GM18507 (cell line): ENCODE results near the gene SLC35C1.

Experiments
- DNase-seq: peaks from one replicate; pipeline ENCODE4 v3.0.0; 2011; ENCODE audit warnings: low read depth; ENCODE audit not compliant: insufficient read length; ENCODE audit errors: extremely low spot score
- FAIRE-seq: peaks from 2 replicates; lab custom pipeline; 2011; peaks lifted over from hg19 to GRCh38; lab: Jason Lieb, UNC

Gene SLC35C1

GRCh38 chr11:45779602-45780001 is 25.3 kb upstream of the SLC35C1 start:
- FAIRE-seq (no peak), DNase-seq (no peak)

DNA sequence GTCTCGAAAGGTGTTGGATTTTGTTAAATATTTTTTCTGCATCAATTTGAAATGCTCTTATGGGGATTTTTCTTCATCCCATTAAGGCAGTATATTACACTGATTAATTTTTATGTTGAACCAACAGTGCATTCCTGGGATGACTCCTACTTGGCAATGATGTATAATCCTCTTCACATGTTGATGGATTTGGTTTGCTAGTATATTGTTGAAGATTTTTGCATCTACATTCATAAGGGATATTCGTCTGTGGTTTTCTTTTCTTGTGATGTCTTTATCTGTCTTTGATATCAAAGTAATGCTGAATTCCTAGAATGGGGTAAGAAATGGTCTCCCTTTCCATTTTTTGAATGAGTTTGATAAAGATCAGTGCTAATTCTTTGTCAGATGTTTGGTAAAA is 18.7 kb upstream of the SLC35C1 start:
- FAIRE-seq (no peak), DNase-seq (no peak)

GRCh38 chr11:45788887-45789286 is 16.1 kb upstream of the SLC35C1 start:
- no peak for FAIRE-seq
- DNase-seq, result no peak

DNA sequence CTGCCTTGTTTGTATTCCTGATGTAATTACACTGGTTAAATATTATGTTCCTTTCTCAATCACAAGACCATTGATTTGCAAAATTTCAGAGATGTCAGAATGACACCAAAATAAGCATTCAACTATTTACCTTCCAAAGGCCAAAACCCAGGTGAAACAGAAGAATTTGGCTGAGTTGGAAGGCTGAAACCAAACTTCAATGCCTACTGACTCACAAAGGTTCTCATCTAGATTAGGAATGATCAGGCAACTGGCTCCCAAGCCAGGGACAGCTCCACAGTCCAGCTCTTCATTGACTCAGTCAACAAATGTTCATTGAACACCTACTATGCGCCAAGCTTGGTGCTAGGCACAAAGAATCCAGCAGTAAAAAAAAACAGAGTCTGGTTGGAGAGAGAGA is 13.4 kb upstream of the SLC35C1 start:
- no peak for DNase-seq
- FAIRE-seq, result no peak

DNA sequence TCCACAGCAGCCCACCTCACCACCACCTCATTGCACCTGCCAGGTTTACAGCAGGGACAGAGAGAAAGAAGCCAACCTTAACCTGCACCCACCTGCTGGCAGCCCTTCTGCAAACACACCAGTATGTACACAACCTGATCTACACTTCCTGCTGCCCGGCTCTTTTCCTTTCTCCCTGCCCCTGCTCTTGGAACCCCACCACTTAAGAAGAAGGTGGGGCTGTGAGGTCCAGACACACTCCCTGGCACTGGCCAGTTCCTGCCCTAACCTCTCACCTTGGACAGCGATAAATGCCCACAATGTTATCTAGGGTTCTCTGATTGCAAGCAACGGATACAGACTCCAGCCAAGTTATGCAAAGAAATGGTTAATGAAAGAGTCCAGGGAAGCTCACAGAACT is 10.8 kb upstream of the SLC35C1 start:
- DNase-seq, result no peak
- FAIRE-seq, result no peak

DNA sequence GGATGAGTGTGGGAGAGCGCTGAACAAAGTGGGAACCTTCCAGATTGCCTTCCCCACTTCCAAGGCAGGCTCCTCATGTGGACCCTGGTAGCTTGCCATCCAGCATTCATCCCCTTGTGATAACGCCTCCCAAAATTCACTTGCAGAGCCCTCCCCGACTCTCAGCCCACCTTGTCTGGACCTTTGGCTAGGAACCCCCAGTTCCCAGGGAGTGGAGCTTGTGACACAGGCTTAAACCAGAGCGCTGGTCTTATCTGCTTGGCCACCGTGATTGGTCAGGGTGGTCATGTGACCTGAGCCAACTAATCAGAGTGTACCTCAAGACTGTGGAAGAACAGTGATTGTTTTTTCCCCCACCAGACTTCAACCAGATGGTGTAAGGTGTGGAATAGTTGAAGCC is 9.6 kb upstream of the SLC35C1 start:
- no peak for DNase-seq
- FAIRE-seq, result no peak

DNA sequence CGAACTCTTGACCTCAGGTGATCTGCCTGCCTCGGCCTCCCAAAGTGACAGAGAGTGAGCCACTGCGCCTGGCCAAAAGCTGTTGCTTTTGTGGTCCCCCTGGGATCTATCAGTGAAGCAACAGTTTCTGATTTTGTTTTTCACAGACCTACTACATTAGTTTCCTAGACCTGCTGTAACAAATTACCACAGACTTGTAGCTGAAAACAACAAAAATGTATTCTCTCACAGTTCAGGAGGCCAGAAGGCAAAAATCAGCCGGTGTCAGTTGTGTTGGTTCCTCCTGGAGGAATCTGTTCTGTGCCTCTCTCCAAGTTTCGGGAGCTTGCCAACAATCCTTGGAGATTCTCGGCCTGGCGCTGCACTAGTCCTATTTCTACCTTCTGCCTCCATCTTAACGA is 8.5 kb upstream of the SLC35C1 start:
- FAIRE-seq, result no peak
- DNase-seq, result no peak

- no peak for FAIRE-seq
These were observed 6.0 kb upstream of the SLC35C1 start for GRCh38 chr11:45798793-45799441.

DNA sequence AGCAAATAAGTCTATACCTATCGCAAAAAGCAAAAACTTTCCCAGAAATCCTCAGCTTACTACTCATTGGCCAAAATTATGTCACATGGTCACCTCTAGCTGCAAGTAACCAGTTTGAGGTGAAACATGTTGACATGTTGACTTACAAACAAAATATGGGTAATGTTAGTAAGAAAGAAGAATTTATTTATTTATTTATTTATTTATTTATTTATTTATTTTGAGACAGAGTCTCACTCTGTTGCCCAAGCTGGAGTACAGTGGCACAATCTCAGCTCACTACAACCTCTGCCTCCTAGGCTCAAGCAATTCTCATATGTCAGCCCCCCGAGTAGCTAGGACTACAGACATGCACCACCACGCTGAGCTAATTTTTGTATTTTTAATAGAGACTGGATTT is 5.4 kb upstream of the SLC35C1 start:
- FAIRE-seq (no peak), DNase-seq (no peak)

More at GRCh38 chr11:45798793-45799441, 6.0 kb upstream of the SLC35C1 start:
- DNase-seq, result no peak

- no peak for DNase-seq
- FAIRE-seq, result no peak
These were observed 4.7 kb upstream of the SLC35C1 start for GRCh38 chr11:45800261-45800660.

GRCh38 chr11:45801723-45802315 is 3.1 kb upstream of the SLC35C1 start:
- FAIRE-seq, result no peak

DNA sequence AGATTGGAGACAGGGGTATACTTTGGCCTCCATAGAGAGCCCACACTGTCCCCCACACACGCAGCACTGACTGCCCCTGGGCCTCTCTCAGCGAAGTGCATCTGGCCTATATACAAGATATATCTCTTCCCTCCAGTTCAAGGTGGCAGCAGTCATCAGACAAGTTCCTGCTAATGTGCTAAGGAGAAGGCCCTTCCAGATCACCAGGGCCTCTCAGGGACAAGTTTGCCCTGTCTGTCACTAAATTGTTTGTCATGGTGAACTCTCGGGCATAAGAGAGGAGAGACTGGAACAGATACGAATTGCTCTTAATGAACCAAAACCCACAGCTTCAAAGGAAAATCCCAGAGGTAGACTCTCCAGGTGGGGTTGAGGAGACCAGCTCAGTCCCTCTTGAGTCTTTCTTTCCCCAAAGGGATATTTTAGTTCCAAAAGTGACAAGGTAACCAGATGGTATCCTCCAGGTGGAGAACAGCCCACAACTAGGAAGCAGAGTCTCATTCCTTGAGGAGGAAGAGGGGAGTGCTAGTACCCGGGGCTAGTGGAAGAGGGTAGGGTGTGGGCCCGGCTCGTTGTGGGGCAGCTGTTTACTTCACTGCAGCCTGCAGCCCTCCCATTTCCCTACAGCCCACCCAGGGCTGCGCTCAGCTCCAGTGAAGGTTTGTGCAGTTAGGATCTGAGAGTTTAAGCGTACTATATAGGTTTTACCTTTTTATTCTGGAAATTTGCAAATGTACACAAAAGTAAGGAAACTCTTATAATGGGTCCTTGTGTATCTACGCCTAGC is 2.2 kb upstream of the SLC35C1 start:
- FAIRE-seq, result no peak

More at GRCh38 chr11:45801723-45802315, 3.1 kb upstream of the SLC35C1 start:
- DNase-seq, result no peak

GRCh38 chr11:45803971-45804760 is 783 bp upstream of the SLC35C1 start:
- DNase-seq, result no peak
- no peak for FAIRE-seq

More for the DNA sequence above, 2.2 kb upstream of the SLC35C1 start:
- DNase-seq, result no peak

GRCh38 chr11:45805305-45806071 is 539 bp downstream of the SLC35C1 start:
- DNase-seq (no peak), FAIRE-seq (no peak)

DNA sequence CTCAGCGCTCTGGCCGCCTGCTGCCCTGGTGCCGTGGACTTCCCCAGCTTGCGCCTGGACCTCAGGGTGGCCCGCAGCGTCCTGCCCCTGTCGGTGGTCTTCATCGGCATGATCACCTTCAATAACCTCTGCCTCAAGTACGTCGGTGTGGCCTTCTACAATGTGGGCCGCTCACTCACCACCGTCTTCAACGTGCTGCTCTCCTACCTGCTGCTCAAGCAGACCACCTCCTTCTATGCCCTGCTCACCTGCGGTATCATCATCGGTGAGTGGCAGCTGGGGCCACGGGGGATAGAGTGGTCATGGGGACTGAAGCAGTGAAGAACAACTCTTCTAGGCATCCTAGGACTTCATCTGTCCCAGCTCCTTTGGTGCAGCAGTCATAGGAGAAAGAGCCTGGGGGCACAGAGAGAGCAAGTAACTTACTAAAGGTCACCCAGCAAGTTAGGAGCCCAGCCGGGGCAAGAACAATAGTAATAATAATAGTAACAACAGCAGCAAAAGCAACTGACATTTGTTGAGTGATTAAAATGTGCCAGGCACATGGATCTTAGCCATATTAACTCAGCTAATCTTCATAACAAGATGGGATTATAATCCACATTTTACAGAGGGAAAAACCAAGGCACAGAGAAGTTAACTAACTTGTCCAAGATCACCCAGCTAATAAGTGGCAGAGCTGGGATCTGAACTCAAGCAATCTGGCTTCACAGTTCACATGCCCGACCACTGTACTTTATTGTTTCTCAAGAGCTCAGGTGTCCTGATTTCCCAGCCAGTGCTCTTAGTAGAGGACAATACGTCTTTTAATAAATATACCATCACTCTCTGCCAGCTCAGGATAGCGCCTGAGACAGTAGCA is 1.4 kb downstream of the SLC35C1 start:
- DNase-seq (no peak), FAIRE-seq (no peak)

DNA sequence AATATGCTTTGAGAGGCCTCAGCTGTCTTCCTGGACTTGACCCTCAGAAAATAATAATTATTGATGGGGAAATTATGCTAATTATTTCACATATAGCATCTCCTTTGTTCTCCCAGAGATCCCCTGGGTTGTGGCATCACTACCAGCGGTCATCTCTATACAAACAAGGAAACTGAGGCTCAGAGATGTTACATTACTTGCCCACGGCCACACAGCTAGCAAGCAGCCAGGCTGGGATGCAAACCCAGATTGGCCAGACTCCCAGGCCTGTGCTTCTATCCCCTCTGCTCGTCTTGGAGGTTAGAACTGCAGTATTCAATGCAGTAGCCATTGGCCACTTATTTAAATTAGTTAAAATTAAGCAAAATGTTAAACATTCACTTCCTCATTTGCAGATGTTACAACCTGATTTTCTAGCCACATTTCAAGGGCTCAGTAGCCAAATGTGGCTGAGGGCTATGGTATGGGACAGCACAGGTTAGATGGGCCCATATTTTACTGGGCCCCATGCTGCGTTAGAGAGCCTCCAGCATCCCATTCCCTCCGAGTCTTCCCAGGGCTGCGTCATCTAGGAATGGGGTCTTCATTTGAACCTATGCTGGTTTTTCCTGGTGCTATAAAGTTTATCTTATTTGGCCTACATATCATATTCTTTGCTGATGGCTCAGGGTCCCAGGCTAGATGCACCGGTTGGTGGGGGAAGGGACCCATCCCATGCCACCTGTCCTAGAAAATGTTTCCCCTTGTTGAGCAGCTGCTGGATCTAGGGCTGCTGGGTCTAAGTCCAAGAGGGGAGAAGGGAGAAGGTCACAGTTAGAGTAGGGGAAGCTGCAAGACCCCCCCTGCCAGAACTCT is 2.2 kb downstream of the SLC35C1 start:
- DNase-seq (no peak), FAIRE-seq (no peak)

DNA sequence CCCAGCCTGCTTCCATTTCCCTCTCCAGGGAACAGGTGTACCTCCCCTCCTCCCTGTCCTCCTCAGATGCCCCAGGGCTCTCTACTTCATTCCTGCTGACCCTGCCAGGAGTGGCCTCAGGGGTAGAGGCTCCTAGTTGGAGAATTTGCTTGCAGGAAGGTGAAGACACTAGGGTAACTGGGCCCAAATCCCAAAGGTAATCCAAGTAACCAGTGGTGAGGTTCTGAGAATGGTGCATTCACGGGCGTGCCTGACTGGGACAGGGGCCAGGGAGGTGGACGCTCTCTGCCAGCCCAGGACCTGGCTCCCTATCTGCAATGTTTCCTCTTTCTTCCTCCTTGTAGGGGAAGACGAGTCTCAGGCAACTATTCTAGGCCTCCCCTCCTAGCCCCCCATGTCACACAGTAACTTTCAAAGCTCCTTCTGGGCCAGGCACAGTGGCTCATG is 2.9 kb downstream of the SLC35C1 start:
- FAIRE-seq (no peak), DNase-seq (no peak)
